Stimulated activated CD8-positive, alpha-beta memory T cell treated with anti-CD3 and anti-CD28 coated beads, Interleukin-2, amount 100 ng/mL, for 48 hours (primary cell): ENCODE results near the gene NCAM1.
"Not testable (repeated sequence)": the region's sequence is repeated elsewhere in the genome, so short reads cannot be mapped to it uniquely, and the experiment has no call there.

Experiments
- DNase-seq, 2 donors: peaks; one replicate each; pipeline ENCODE4 v3.0.0-alpha.2; 2020; ENCODE audit warnings: low read depth in 2 of 2

NCAM1 gene

DNA sequence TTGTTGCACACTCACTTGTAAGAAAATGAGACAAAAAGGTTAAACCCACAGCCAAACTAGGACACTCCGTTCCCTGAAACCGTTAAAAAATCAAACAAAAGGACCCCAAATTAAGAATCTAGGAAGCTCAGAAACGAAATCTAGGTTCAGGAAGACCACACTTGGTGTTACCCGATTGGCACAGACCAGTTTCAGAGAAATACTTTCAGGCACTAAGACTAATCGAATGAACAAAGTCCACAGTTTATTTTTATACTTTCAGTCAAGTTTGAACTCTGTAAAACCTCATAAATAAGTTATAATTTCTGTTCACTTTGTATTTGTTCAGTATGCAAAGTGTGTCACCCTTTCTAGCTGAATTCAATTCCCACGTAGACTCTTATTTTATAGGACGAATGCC is 314.4 kb downstream of the NCAM1 start:
- no peak for DNase-seq

DNA sequence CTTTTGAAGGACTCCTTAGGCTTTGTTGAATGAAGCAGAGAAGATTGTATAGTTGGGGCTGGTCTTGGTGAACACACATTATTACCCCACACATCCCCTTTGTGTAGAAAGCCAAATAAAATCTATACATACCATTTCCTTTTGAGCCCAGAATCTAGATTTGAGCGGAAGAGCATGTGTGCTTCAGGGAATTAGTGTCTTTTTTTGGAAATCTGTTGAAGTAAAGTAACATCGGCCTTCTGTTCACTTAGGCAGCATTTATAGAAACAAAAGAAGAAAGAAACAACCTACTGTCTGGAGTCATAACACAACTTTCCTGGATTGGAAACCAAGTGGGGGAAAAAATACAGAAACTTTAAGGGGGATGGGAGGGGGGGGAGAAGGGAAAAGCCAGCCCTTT is 315.2 kb downstream of the NCAM1 start:
- DNase-seq = no peak

DNA sequence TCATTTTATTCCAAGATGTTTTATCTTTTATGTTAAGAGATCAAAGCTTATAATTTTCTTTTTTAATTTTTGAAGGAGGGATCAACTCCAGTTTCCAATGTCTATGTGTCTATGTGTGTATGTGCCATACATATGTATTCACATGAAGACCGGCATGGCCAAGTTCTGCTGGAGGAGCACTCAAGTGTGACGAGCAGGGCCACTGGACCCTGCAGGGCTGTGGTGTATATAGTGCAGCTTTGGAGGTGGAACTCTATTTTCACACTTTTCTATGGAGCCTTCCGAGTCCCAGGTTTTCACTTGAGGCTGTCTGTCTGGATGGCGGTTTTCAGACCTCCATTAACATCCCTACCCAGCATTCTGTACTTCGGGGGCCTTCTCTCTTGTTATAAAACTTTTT is 316.7 kb downstream of the NCAM1 start:
- no peak for DNase-seq

DNA sequence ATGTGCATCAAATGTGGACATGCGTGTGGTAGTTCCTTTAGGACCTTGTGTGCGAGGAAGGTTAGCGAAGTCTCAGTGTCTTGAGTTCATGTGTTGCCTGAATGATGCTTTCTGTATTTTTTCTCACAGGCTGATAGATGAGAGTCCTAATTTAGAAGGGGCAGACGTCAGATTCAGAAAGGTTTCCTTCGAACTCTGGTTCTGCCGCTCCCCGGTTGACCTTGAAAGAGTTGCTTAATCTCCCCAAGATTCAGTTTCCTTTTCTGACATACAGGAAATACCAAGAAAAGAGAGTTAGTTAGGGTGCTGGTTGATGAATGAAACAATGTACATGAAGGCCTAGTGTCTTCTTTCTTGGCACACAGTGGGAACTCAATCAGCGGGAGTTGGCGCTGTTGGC is 317.3 kb downstream of the NCAM1 start:
- no peak for DNase-seq

DNA sequence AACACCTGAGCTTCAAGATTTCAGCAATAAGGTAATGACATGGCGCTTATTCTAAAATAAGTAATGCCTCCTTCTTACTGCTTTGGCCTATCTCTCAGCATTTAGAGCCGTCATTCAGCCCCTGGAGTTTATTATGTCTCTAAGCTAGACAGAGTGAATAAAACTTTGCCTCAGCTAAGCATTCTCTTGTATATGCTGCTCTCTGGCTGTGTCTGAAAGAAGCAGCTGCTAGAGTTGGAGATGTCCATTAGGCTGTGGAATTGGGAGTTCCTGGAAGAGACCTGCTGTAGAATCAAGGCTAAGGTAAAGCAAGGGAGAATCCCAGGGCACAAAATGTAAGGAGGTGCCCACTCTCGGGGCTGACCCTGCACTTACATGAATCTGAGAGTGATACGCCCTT is 317.7 kb downstream of the NCAM1 start:
- no peak for DNase-seq

DNA sequence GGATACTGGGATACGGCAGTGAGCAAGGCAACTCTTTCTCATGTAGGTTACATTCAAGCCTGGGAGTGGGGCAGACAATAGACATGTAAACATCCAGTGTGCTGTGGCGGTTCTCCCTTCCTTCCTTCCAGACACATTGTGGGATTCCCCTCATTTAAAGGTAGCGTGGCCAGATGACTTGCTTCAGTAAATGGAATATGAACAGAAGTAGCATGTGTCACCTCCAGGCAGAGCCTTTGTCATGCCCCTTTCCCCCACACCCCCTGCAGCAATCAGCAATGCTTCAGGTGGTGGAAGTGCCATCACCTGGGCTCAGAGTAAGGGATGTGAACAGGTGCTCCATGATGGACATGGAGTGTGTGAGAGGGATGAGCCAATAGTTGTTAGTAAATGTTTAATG is 318.4 kb downstream of the NCAM1 start:
- no peak for DNase-seq

DNA sequence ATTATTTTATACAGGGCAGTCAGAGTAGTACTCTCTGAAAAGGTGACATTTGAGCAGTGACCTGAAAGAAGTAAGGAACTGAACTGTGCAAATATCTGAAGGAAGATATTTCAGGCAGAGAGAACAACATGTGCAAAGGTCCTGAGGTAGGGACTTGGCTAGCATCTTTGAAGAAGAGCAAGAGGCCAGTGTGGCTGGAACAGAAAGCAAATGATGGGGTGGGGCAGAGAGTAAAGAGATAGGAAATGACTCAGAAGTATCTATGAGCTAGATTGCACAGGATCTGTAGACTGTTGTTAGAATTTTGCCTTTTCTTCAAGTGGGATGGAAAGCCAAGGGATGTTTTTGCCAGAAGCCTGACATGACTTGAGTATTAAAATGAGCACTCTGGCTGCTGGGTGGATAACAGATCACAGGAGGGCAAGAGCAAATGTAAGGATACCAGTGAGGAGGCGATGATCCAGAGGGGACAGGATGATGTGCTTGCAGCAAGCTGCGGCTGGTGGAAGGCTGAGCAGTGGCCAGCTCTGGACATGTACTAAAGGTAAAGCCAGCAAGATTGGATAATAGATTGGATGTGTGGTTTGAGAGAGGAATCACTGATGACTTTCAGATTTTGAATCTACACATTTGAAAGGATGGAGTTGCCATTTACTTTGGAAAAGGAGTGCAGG is 320.0 kb downstream of the NCAM1 start:
- no peak for DNase-seq

DNA sequence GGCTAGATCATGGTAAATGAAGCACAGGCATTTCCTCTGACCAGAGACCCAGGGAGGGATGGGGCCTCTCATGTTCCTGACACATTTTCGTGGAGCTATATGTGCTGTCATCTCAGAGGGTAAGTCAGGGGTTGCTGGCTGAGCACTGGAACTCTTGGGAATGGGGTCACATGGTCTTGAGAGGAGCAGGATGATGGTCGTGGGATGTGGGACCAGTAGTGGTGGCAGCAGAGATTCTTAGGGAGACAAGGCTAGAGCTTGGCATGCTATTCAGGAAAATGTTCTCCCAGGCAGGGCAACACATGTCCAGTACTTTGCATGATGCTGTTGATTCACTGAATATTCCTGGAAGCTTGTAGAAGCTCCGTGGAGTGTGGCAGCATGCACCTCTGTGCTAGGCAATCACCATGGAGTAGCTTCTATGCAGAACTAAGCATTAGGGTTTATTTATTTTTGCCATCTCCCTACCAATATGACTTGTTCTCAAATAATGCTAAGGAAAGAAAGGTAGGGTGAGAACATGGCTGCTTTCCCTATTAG is 321.7 kb downstream of the NCAM1 start:
- DNase-seq = no peak

DNA sequence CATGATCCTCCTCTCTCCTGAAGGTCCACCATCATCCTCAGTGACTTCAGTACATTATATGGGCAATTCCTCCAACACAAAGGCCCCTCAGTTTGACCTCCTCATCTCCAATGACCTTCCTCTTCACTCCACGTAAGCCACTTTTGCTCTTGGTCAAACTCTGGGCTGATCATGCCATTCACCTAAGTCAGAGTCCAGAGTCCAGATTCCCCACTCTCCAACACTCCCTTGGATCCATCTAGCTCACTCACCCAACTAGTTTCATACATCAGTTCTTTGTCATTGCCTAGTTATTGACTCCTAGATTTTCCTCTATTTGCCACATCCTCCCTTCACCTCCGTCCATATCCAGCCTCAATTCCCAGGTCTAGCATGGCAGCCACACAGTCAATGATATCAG is 322.7 kb downstream of the NCAM1 start:
- DNase-seq = no peak

DNA sequence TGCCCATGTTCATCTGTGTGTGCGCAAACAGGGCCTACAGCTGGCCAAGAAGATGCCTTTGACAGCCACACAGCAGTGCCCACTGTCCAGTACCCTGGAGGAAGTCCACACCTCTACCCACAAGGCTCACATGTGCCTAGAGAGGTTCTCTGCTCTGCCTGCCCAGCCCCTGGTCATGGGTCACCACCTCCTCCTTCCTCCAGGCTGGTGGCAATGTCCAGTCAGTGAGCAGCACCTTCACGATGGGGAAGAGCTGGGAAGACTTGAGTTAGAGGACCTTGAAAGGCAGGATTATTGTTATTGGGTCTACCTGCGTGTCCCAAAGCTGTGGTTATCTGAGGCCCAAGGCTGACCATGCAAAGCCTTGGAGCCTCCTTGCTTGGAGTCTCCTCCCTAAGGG is 324.8 kb downstream of the NCAM1 start:
- DNase-seq = no peak

DNA sequence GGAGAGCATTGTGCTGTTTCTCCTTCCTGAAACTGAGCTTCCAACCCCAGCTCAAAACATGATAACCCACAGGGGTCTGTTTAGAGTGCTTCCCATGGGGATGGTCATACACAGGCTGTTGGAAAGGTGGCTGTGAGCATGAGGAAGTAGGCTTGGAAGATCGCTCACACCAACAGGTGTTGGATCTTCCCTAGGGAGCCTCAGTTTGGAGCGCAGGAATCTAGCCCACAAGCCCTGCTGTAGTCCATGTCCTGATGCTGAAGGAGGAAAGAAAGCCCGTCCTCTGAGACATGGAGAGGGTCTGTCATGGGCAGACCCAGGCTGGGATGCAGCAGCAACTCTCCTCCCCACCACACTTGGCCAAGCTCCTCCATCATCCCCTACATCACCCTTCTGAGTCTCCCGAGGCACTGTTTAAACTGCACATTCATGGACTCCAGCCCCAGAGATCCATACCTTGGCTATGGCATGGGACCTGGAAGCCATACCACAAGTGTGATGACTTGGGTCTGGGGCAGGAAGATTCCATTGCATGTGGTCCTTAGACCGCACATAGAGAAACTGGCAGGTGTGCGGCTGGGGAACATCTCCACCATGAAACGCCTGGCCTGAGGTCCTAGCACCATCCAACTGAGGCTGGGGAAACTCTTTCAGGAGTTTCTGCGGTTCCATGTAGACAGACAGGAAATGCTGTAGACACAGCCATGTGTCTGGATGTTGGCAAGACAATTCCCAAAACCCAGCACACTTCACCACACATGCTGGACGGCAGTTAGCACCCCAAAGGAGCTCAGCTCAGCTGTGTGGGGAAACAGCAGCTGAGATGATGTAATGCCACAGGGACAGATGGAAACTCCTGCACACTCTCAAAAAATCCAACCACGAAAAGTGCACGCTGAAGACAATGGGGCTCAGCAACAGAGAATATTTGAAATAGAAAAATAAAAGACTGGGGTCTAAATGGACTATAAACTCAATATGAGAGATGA is 325.6 kb downstream of the NCAM1 start:
- DNase-seq = no peak

DNA sequence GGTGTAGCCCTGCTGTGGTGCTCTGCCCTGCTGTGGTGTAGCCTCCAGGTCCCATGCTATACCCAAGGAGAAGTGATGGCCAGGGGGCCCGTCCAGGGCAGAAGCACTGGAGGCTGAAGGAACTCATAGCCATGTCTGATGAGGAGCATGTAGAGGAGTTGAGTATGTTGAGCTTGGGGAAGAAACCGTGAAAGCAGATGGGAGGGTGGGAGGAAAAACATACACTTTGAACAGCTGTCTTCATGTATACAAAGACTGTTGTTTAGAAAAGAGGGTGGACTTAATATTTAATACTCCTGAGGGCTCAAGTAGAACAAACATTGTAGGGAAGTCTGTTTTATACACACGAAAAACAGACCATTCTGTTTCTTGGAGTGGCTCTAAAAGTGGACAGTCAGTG is 326.6 kb downstream of the NCAM1 start:
- DNase-seq = no peak

DNA sequence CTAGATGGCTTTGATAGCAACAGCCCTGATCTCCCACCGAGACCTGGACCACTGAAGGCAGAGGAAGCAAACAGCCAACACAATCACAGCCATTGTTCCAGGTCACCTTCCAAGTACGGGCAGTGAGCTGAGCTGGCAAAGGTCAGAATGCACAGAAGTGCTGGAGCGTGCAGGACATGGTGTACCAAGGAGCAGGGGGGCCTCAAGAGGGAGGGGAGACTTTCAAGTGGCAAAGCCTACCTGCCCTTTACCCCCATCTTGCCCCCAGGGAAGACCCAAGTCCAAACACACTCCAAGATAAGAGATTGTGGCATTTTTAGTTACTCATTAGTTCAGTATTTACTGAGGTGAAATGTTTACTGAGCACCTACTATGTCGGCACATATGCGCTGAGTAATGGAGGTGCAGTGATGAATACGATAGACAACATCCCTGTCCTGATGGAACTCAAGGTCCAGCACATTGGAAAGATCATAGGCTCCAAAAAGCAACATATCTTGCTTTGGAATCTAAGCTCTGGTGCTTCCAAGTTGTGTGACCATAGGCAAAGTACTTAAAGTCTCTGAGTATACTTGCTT is 327.2 kb downstream of the NCAM1 start:
- DNase-seq = no peak

DNA sequence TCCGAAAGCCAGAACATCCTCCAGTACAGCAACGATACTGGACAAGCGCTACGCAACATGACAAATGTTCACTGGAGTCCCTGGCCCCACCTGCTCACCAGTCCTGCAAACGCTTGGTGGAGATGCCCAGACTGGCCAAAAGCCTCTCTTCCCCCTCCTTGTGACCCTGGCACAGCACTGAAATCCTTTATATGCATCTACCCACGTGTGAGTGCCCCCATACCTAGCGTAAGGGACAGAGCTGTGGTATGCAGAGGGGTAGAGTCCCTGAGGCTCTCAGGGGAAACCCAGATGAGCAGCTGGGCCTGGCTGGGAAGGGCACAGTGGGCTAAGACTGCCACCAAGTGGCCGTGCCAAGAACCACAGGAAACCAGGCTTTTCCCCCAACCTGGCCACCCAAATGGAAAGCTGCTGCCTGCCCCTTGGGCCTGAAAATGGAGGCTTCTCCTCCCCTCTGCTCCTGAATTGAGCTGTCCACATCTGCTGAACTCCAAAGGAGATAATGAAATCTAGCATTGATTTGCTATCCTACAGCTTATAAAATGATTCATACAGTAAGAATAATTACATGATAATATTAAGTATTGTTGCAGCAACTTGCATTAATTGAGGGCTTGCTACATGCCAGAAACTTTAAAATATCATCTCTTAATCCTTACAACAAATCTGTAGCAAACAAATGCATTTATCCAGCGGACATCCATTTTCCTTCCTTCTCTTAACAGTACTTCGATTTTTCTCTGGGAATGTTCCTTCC is 328.4 kb downstream of the NCAM1 start:
- peak; percentile 30 to 53 for DNase-seq

DNA sequence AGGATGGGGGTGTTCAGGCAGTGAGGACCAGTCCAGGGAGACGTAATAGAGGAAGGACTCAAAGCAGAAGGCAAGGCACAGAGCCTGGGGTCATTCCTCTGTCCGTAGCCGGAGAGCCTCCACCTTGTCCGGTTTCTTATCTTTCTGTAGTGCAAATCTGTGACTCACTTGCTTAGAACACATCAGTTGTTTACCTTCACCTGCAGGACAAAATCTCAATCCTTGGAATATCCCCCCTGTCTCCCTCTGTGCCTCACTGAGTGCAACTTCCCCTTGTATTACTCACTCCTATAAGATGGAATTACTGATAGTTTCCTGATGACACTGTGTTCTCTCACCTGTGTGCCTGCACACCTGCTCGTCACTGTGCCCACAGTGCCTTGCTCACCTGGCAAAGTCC is 332.7 kb downstream of the NCAM1 start:
- DNase-seq = no peak

DNA sequence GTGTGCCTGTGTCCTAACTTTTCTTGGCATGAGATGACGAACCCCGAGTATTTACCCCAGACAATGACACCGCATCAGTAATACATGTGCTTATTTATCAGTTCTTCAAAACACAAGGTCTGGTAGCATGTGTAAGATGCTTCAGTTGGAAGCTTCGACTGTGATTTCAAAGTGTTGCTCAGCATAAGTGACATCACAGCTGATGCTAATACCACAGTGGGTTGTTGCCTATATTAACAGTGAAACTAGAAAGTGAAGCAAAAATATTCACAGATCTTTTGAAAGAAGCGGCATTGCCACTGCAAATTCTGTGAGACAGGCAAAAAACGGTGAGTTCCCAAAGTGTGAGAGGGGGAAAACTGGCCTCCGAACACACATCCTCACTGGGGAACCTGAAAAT is 334.8 kb downstream of the NCAM1 start:
- DNase-seq = no peak

DNA sequence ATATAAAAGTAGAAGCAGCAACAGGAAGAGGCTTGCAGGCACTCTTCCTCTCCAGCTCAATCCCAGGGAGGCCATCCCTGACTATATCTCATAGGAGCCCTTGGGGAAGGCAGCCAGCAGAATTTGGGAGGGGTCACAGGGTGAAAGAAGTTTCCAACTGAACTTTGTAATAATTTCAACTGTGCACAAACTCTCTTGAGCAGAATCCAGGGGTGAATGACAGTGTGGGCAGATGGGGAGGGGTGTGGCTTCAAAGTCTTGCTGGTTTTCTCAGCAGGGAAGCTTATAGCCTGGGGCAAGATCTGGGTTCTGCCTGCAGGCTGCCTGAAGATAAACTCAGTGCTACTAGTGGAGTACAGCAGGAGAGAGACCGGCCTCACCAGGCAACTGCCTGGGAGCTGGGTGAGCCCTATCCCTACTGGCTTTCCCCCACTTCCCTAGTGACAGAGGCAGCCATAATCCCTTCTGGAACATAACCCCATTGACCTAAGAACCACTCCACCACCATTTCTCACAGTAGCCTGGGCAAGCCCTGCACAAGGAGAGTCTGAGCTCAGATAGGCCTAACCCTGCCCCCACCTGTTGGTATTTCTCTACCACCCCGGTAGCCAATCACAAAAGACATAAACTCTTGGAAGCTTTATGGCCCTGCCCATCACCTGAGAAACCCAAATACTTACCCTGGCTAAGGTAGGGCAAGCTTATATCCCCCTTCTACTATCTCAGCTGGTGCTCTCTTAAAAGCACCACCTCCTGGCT is 335.4 kb downstream of the NCAM1 start:
- DNase-seq = no peak

DNA sequence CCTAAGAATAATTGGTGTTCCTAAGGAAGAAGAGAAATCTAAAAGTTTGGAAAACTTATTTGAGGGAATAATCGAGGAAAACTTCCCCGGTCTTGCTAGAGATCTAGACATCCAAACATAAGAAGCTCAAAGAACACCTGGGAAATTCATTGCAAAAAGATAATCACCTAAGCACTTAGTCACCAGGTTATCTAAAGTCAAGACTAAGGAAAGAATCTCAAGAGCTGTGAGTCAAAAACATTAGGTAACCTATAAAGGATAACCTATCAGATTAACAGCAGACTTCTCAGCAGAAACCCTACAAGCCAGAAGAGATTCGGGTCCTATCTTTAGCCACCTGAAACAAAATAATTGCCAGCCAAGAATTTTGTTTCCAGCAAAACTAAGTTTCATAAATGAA is 337.3 kb downstream of the NCAM1 start:
- DNase-seq = not testable (repeated sequence)

DNA sequence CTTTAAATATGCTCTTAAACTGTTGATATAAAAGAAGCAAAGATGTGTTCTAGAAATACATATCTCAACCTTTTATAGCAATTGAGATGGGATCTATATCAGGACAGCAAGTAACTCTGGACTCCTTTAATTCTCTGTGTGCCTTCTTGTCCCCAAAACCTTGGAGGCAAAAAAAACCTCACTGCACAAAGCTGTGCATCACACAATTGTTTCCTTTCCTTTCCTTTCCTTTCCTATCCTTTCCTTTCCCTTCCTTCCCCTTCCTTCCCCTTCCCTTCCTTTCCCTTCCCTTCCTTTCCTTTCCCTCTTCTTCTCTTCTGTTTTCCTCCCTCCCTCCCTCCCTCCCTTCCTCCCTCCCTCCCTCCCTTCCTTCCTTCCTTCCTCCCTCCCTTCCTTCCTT is 343.7 kb downstream of the NCAM1 start:
- no peak for DNase-seq

DNA sequence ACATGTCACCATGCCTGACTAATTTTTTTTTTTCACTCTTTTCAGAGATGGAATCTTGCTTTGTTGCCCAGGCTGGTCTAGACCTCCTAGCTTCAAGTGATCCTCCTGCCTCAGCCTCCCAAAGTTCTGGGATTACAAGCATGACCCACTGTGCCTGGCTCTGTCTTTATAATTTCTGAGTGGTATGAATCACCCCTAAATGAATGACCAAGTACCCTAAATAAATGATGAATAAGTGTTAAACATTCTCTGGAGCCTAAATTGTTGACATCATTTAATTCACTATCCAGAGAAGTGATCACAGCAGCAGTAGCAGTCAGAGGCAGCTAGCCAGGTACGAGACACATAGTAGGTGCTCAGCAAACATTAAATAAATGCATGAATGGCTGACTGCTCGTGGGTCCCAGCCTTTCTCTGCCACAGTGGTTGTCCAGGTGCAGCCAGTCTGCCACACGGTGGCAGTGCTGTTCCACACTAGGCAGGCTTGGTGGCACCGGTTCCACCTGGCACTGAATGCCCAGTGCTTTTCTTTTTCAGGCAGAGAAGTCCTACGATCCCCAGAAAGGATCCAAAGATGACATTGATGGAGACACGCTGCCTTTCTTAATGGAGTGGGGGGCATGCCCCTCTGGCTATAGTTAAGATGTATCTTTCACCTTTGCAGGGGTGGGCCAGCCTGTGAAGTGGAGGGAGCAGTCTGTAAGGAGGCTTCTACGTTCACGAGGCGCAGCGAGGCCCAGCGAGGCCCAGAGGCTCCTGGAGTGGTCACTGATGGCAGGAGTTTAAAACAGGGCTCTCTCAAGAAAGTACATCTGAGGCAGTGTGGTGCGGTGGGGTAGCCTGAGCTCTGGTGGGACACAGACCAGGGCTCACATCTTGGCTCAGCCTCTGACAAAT is 344.5 kb downstream of the NCAM1 start:
- peak; percentile 41 to 50 for DNase-seq
